Endothelial cell of umbilical vein (primary cell): Measurements from ENCODE around the gene TNS1. TPM values are rescaled to one million over a fixed set of nuclear protein-coding genes. Genes with fewer than 3 reads are reported as not detected.

Experiments
- BruUV-seq: library from RNA; stranded (reverse); fragments of 400-500 nt; replicated peaks from 2 replicates; lab custom pipeline; 2021; lab: Mats Ljungman, UMichigan
- CTCF ChIA-PET: fragments of 300-600, 350-600 bp; sonication (Branson Sonifier 250); formaldehyde crosslinking; loops from one replicate; lab custom pipeline; 2021; ENCODE audit warnings: antibody characterized with exemption, inconsistent platforms; lab: Charles Lee
- POLR2A ChIA-PET: fragments of 300-600, 350-600 bp; sonication (Branson Sonifier 250); formaldehyde crosslinking; loops from one replicate; lab custom pipeline; 2021; ENCODE audit warnings: antibody characterized with exemption, inconsistent platforms; lab: Charles Lee
- DNase-seq: peaks from one replicate; pipeline ENCODE4 v3.0.0-alpha.2; 2011; ENCODE audit warnings: low read depth, low spot score
- FAIRE-seq: peaks from 2 replicates; lab custom pipeline; 2011; peaks lifted over from hg19 to GRCh38; lab: Jason Lieb, UNC
- H2AFZ ChIP-seq: 2 replicates; pipeline ENCODE4 v1.6.0; 2012; ENCODE audit warnings: low read depth, low read length, control low read depth, inconsistent platforms
- H3K27ac ChIP-seq: 2 replicates; pipeline ENCODE4 v1.5.1; 2011; ENCODE audit warnings: low read depth, mild to moderate bottlenecking, control low read depth, low read length, moderate library complexity; ENCODE audit not compliant: insufficient read depth
- H3K27me3 ChIP-seq, 2 experiments: 2 replicates each; pipeline versions ENCODE4 v1.6.0 to v1.6.1; 2011; ENCODE audit warnings: low read length in 2 of 2, mixed read lengths in 1 of 2; ENCODE audit not compliant: control insufficient read depth in 2 of 2, insufficient read depth in 2 of 2
- H3K36me3 ChIP-seq, 2 experiments: 2 replicates in 1 of 2; 3 replicates in 1 of 2; pipeline ENCODE4 v1.5.1; 2011; ENCODE audit warnings: low read length in 2 of 2, mild to moderate bottlenecking in 1 of 2, moderate library complexity in 1 of 2; ENCODE audit not compliant: control insufficient read depth in 2 of 2, insufficient read depth in 2 of 2; ENCODE audit errors: extremely low read depth in 1 of 2
- H3K4me1 ChIP-seq: 3 replicates; pipeline ENCODE4 v1.5.1; 2011; ENCODE audit warnings: mild to moderate bottlenecking, low read length; ENCODE audit not compliant: control insufficient read depth, insufficient read depth; ENCODE audit errors: extremely low read depth
- H3K4me2 ChIP-seq: 2 replicates; pipeline ENCODE4 v1.6.1; 2011; ENCODE audit warnings: low read length, control low read depth, mixed read lengths; ENCODE audit not compliant: insufficient read depth
- H3K4me3 ChIP-seq, 3 experiments: fragments of 200-600 bp in 1 of 3; sonication (generic), shearing (Covaris generic) in 1 of 3; replicated peaks in 1 of 3; 2 replicates each; pipeline ENCODE4 v1.5.1; 2011 to 2016; ENCODE audit warnings: control low read depth in 3 of 3, low read length in 3 of 3, mild to moderate bottlenecking in 2 of 3, inconsistent platforms in 1 of 3, low read depth in 1 of 3, moderate library complexity in 1 of 3; ENCODE audit not compliant: insufficient read depth in 1 of 3
- H3K79me2 ChIP-seq: 2 replicates; pipeline ENCODE4 v1.6.0; 2012; ENCODE audit warnings: low read length, inconsistent platforms; ENCODE audit not compliant: control insufficient read depth, insufficient read depth
- H3K9ac ChIP-seq: replicated peaks from 2 replicates; pipeline ENCODE3; 2011; ENCODE audit warnings: low read length, control low read depth; ENCODE audit not compliant: insufficient read depth; ENCODE audit errors: extremely low read depth
- H3K9me1 ChIP-seq: replicated peaks from 3 replicates; pipeline ENCODE4 v1.6.0; 2011; ENCODE audit warnings: mild to moderate bottlenecking, low read length; ENCODE audit not compliant: control insufficient read depth, insufficient read depth; ENCODE audit errors: extremely low read depth
- H3K9me3 ChIP-seq: replicated peaks from 2 replicates; pipeline ENCODE4 v1.5.1; 2012; ENCODE audit warnings: low read length, inconsistent platforms; ENCODE audit not compliant: control insufficient read depth, insufficient read depth
- H4K20me1 ChIP-seq: replicated peaks from 2 replicates; pipeline ENCODE3; 2011; ENCODE audit warnings: mild to moderate bottlenecking, low read length; ENCODE audit not compliant: control insufficient read depth, insufficient read depth; ENCODE audit errors: extremely low read depth
- CTCF ChIP-seq, 2 donors: IDR thresholded peaks; 1 replicate in 1 of 2; 2 replicates in 1 of 2; pipeline ENCODE4 v1.5.1; 2011; ENCODE audit warnings: low read length in 2 of 2, mild to moderate bottlenecking in 2 of 2, moderate library complexity in 2 of 2, control low read depth in 1 of 2, inconsistent platforms in 1 of 2, low read depth in 1 of 2; ENCODE audit not compliant: insufficient read depth in 1 of 2; ENCODE audit errors: extremely low read depth in 1 of 2
- EZH2 ChIP-seq: IDR thresholded peaks from 2 replicates; pipeline ENCODE4 v1.6.1; 2012; ENCODE audit warnings: borderline replicate concordance, low read depth, mild to moderate bottlenecking, moderate library complexity, low read length, inconsistent platforms; ENCODE audit not compliant: severe bottlenecking
- FOS ChIP-seq: IDR thresholded peaks from 2 replicates; pipeline ENCODE4 v1.6.1; 2011; ENCODE audit warnings: mild to moderate bottlenecking, low read length, moderate library complexity, borderline replicate concordance; ENCODE audit not compliant: insufficient read depth
- GATA2 ChIP-seq: IDR thresholded peaks from 2 replicates; pipeline ENCODE4 v1.7.0; 2011; ENCODE audit warnings: low read depth, mild to moderate bottlenecking, moderate library complexity, mixed read lengths, low read length; ENCODE audit not compliant: insufficient read length, insufficient read depth
- JUN ChIP-seq: IDR thresholded peaks from 2 replicates; pipeline ENCODE4 v1.6.1; 2011; ENCODE audit warnings: borderline replicate concordance, low read depth; ENCODE audit not compliant: insufficient read length, insufficient read depth
- MAX ChIP-seq: IDR thresholded peaks from 2 replicates; pipeline ENCODE4 v1.6.1; 2011; ENCODE audit not compliant: insufficient read depth, insufficient read length
- MYC ChIP-seq: IDR thresholded peaks from one replicate; pipeline ENCODE4 v1.6.1; 2011; ENCODE audit warnings: mild to moderate bottlenecking, low read depth, low read length
- POLR2A ChIP-seq: IDR thresholded peaks from 2 replicates; pipeline ENCODE4 v1.6.1; 2012; ENCODE audit warnings: low read depth, mild to moderate bottlenecking, control low read depth, low read length
- POLR2AphosphoS5 ChIP-seq: IDR thresholded peaks from 2 replicates; pipeline ENCODE4 v1.6.1; 2012; ENCODE audit warnings: low read depth, mild to moderate bottlenecking, control low read depth, low read length, moderate library complexity; ENCODE audit not compliant: insufficient read depth
- dilution Hi-C: fragments of 300-500 bp; cut with MboI; formaldehyde crosslinking; loops from one replicate; pipeline ENCODE4 v1.15.0; 2019; ENCODE audit warnings: low sequenced_read_pairs; ENCODE audit not compliant: extremely low pct_ligation_motif_present
- intact Hi-C: fragments of 100-400 bp; cut with micrococcal nuclease; formaldehyde crosslinking; loops from one replicate; pipeline ENCODE4 v1.10.0; 2022
- polyA plus RNA-seq, 4 experiments: library from polyadenylated mRNA; depleted of rRNA in 3 of 4; stranded (reverse) in 3 of 4; unstranded in 1 of 4; fragments of >200 nt; gene quantifications; 2 replicates each; pipeline versions ENCODE4 v1.2.1 to v1.2.3, GENCODE V29; 2011 to 2012; ENCODE audit warnings: missing spikeins in 1 of 4
- total RNA-seq: library from RNA; stranded (reverse); gene quantifications from 2 replicates; pipeline ENCODE4 v1.2.3, GENCODE V29; 2021

TNS1 gene
- total and polyA plus RNA-seq, 2 donors (not counting 3 experiments of a cell fraction or from before 2014, with no cell fraction given) = 11.0 to 52.1 TPM

GRCh38 chr2:217968023-217968422 lies 34.8 kb downstream of the TNS1 start:
- Histone ChIP-seq H3K4me1 (peaks cover 12% of the 10 kb centered on the region), H3K9me1 (no peaks in the 10 kb centered on the region), H3K9ac (no peak overlapping the region), H3K9me3 (no peaks in the 10 kb centered on the region), H3K4me2 (no peak overlapping the region), H3K36me3 (no peaks in the 10 kb centered on the region), H3K4me3 (no peak overlapping the region), H3K27me3 (no peaks in the 10 kb centered on the region), H3K79me2 (no peaks in the 10 kb centered on the region), H3K27ac (no peak overlapping the region), H2AFZ (no peak overlapping the region), H4K20me1 (no peaks in the 10 kb centered on the region)
- FAIRE-seq = no peak
- no peak for DNase-seq
- no TSS peak for BruUV-seq
- intact Hi-C loops = no loop called here
- POLR2A ChIA-PET = no interaction called here
- dilution Hi-C loops = no loop called here
- TF ChIP-seq JUN = no peak
- TF ChIP-seq FOS = no peak
- TF ChIP-seq POLR2AphosphoS5 = no peak
- no peak for TF ChIP-seq MAX
- TF ChIP-seq POLR2A = no peak
- TF ChIP-seq GATA2 = no peak
- TF ChIP-seq EZH2 = no peak
- TF ChIP-seq CTCF (IDR thresholded peaks at IDR 0.05; ENCODE audit: extremely low read depth in 1 of 2, insufficient read depth in 1 of 2, low read depth in 1 of 2, low read length in 2 of 2) = no peak
- no peak for TF ChIP-seq MYC
- CTCF ChIA-PET = interaction anchor here (1.2 kb wide), 1 partner anchor 11 kb away, joined by 3 read pairs; no protein-coding TSS in a partner anchor
